ENCODE data around the gene STT3A. TPM values are rescaled to one million over a fixed set of nuclear protein-coding genes. Genes with fewer than 3 reads are reported as not detected.

The STT3A gene
- total RNA-seq, 2 donors from 2014 or later = 96.1 to 101 TPM

DNA sequence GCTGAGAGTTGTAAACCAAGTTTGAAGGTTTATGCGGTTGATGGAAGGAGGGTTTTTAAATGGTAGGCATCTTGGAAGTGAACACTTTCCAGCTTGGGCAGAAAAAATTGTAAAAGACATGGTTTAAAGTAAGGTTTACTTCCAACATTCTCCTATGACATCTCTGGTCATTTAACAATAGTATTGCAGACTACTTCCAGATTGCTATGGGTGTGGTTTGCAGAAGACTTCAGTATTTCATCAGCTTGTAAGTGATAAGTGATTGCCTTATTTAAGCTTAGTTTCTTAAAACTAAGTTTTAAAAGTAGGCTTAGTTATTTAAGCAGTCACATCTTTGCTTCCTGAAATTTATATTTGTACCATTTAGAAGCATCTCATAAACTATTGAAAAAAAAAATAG is 7.2 kb upstream of the STT3A start:
- intact Hi-C loops (cut with DNase I) = no loop called here
- DNase-seq (ENCODE audit: low spot score) = no peak

DNA sequence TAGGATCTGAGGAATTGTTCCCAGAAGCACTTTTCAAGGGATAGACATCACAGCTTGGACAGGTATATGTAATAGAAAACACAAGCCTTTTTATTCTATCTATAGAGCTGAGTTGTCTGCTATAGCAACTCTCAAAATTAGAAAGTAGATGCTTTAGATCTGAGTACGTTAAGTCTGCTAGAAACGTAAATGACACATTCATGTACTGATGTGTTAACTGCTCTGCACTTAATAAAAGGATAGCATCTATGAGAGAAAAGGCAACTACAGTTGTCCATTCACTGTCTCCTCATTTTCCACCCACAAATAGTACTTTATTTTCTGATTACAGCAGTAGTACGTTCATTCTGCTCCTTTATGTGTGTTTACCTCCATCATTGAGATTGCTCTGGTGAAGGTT is 6.0 kb upstream of the STT3A start:
- no peak for DNase-seq (ENCODE audit: low spot score)
- intact Hi-C loops (cut with DNase I) = no loop called here

- intact Hi-C loops (cut with DNase I) = no loop called here
- no peak for DNase-seq (ENCODE audit: low spot score)
Observed at GRCh38 chr11:125587480-125587879, 5.2 kb upstream of the STT3A start.

DNA sequence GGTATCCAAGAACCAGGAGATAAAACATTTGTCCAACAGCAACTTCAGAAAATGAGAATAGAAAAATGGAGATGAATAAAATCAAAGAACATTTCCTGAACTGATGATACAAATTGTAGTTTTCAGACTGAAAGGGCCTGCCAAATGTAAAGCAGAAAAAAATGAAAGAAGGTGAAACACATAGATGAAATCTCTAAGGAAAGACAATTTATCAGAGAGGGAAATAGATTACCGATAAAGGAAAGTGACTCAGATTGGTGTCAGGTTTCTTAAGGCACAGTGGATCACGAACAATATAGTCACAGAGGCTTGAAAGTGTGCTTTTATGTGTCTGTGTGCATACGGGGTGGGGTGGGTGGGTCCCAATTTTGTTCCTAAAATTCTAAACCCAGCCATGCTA is 4.1 kb upstream of the STT3A start:
- no peak for DNase-seq (ENCODE audit: low spot score)

GRCh38 chr11:125591649-125592304 is 875 bp upstream of the STT3A start:
- intact Hi-C loops (cut with DNase I) = no loop called here
- DNase-seq (ENCODE audit: low spot score) = no peak

More for the DNA sequence above, 4.1 kb upstream of the STT3A start:
- intact Hi-C loops (cut with DNase I) = no loop called here

- no peak for DNase-seq (ENCODE audit: low spot score)
- intact Hi-C loops (cut with DNase I) = no loop called here
Observed at GRCh38 chr11:125593114-125593820, 615 bp downstream of the STT3A start.

DNA sequence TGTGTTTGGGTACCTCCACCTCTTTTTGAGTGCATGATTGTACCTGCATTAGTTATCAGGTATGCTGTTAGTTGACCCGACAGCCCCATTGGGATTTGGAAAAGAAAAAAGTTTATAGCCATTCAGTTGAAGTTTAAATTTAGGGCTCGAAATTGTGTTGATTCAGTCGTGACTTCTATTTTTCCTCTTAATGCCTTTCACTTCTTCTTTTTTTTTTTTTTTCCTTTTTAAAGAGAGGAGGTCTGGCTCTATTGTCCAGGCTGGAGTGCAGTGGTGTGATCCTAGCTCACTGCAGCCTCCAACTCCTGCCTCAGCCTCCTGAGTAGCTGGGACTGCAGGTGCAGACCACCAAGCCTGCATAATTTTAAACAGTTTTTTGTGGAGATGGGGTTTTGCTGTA is 2.3 kb downstream of the STT3A start:
- intact Hi-C loops (cut with DNase I) = no loop called here
- no peak for DNase-seq (ENCODE audit: low spot score)

DNA sequence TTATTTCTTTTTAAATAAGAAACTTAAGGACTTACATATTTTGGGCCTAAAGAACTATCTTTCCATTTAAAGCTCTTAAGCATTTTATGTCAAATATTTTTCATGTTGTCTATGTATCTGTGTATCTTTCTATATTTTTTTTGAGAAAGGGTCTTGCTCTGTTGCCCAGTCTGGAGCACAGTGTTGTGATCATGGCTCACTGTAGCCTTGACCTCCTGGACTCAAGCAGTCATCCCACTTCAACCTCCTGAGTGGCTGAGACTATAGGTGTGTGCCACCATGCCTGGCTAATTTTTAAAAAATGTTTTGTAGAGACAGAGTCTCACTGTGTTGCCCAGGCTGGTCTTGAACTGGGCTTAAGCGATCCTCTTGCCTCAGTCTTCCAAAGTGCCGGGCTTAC is 8.0 kb downstream of the STT3A start:
- intact Hi-C loops (cut with DNase I) = no loop called here
- no peak for DNase-seq (ENCODE audit: low spot score)

- DNase-seq (ENCODE audit: low spot score) = no peak
- intact Hi-C loops (cut with DNase I) = no loop called here
Observed at GRCh38 chr11:125603207-125603606, 10.6 kb downstream of the STT3A start.

GRCh38 chr11:125605417-125605816 is 12.8 kb downstream of the STT3A start:
- intact Hi-C loops (cut with DNase I) = no loop called here
- no peak for DNase-seq (ENCODE audit: low spot score)

GRCh38 chr11:125609545-125609944 is 16.9 kb downstream of the STT3A start:
- intact Hi-C loops (cut with DNase I) = no loop called here
- no peak for DNase-seq (ENCODE audit: low spot score)

DNA sequence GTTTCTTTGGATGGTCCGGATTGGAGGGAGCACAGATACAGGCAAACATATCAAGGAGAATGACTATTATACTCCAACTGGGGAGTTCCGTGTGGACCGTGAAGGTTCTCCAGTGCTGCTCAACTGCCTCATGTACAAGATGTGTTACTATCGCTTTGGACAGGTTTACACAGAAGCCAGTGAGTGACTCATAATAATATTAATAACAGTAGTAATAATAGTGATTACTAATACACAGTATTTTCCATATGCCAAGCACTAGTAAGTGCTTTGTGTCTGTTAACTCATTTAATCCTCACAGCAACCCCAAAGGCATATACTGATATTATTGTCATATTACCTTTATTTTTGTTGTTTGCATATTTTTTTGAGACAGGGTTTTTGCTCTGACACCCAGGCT is 25.7 kb downstream of the STT3A start:
- intact Hi-C loops (cut with DNase I) = no loop called here
- DNase-seq (ENCODE audit: low spot score) = no peak

DNA sequence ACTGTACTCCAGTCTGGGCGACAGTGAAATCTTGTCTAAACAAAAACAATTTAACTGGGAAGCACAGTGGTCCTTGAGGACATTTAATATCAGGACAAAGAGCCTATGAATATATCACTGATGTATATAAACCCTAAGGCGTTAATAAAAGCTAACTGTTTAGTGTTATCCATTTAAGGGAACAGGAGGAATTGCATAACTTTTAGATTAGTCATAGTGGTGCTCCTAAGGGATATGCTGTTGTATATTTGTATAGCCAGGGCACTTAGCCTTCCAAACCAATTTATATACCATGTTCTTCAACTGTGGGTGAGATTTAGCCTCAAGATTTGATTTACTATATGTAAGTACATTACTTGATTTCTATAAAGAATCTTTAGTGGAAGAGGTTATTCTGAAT is 29.3 kb downstream of the STT3A start:
- no peak for DNase-seq (ENCODE audit: low spot score)
- intact Hi-C loops (cut with DNase I) = loop anchor here in 1 of 2 donors (10.0 kb wide), 1 partner anchor 253 kb away; no protein-coding TSS in a partner anchor

GRCh38 chr11:125623064-125623463 is 30.4 kb downstream of the STT3A start:
- intact Hi-C loops (cut with DNase I) = loop anchor here in 1 of 2 donors (10.0 kb wide), 1 partner anchor 252 kb away; no protein-coding TSS in a partner anchor
- no peak for DNase-seq (ENCODE audit: low spot score)

GRCh38 chr11:125624756-125625213 is 32.1 kb downstream of the STT3A start, which contains the start of gene CHEK1:
Gene CHEK1, plus strand, starts transcription at chr11:125625163. Its CDS starts 1,606 bp downstream, at chr11:125626769.
- DNase-seq (ENCODE audit: low spot score) = no peak
- intact Hi-C loops (cut with DNase I) = loop anchor here in 1 of 2 donors (10.0 kb wide), 1 partner anchor 250 kb away; no protein-coding TSS in a partner anchor

GRCh38 chr11:125625225-125625629 is 32.6 kb downstream of the STT3A start:
- intact Hi-C loops (cut with DNase I) = loop anchor here in 1 of 2 donors (10.0 kb wide), 1 partner anchor 250 kb away; no protein-coding TSS in a partner anchor
- no peak for DNase-seq (ENCODE audit: low spot score)

DNA sequence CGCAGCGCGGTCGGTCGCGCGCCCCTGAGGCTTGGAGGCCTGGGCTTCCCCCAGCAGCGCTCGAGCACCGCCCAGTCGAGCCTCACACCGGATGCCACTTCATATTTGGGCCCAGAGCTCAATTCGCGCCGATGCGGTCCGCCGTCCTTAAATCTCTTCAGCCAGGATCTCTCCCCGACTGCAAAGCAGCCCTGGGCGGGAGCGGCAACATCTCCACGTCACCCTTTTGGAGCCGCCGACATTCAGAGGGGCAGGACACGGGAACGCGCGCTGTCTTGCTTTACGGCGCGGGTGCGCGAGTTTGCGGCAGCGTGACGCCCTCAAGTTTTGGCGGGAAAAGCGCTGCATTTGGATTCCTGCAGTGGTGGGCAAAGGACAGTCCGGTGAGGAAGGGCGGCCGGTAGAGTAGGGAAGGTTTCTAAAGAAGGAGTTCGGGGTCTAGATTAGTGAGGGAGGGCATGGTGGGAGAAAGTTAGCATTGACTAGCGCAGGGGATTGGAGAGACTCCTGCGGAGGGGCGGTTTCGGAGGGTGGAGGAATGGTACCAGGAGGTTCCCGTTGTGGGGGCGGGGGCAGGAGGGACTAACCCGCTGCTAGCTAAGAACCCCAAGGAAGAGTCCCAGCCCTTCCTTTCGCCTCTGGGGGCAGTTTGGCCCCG is 33.1 kb downstream of the STT3A start:
- DNase-seq (ENCODE audit: low spot score) = peak; percentile 96
- intact Hi-C loops (cut with DNase I) = loop anchor here in 1 of 2 donors (10.0 kb wide), 1 partner anchor 249 kb away; no protein-coding TSS in a partner anchor

GRCh38 chr11:125626288-125626950 is 33.8 kb downstream of the STT3A start:
- intact Hi-C loops (cut with DNase I) = loop anchor here in 1 of 2 donors (10.0 kb wide), 1 partner anchor 248 kb away; no protein-coding TSS in a partner anchor

GRCh38 chr11:125627236-125627910 is 34.7 kb downstream of the STT3A start:
- intact Hi-C loops (cut with DNase I) = loop anchor here in 1 of 2 donors (10.0 kb wide), 1 partner anchor 247 kb away; no protein-coding TSS in a partner anchor
- DNase-seq (ENCODE audit: low spot score) = no peak

More at GRCh38 chr11:125626288-125626950, 33.8 kb downstream of the STT3A start:
- DNase-seq (ENCODE audit: low spot score) = no peak

All from posterior vena cava (tissue), 2 donors.